ENCODE data around the gene RYK. TPM values are rescaled to one million over a fixed set of nuclear protein-coding genes. Genes with fewer than 3 reads are reported as not detected.

Gene RYK
- total RNA-seq, 2 experiments from 2014 or later, result 19.2 to 21.4 TPM

DNA sequence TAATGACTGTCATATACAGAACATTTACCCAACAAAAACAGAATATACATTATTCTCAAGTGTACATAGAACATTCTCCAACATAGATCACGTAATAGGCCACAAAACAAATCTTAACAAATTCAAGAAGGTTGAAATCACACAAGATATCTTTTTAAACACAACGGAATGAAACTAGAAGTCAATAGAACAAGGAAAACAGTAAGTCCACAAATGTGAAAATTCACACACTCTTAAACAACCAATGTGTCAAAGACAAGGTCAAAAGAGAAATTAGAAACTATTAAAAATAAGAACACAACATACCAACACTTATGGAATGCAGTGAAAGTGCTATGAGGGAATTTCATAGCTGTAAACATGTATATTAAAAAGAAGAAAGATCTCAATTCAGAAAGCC lies 139.7 kb downstream of the RYK start:
- CTCF ChIA-PET, result no interaction called here
- POLR2A ChIA-PET, result no interaction called here

Other genes with a start within 250 kb of the RYK start
- gene SLCO2A1, start 220.9 kb downstream of the RYK start, total RNA-seq, result not detected
- gene AMOTL2, start 123.6 kb upstream of the RYK start, total RNA-seq, result not detected
- 10 to 100 TPM; 31.5 to 32.2 TPM for gene ANAPC13, start 235.1 kb upstream of the RYK start, total RNA-seq
- 10 to 100 TPM; 18.0 to 19.4 TPM for gene CEP63, start 235.2 kb upstream of the RYK start, total RNA-seq